PC-3 (cell line): ENCODE data around the gene COLGALT1.

Experiments used
- CTCF ChIP-seq: fragments of 300-600 bp; sonication (generic); conservative IDR thresholded peaks from 2 replicates; pipeline ENCODE4 v1.5.1; 2017; ENCODE audit warnings: antibody characterized with exemption, low read depth, mild to moderate bottlenecking, low read length
- EZH2 ChIP-seq: fragments of 300-600 bp; sonication (generic); IDR thresholded peaks from one replicate; pipeline ENCODE4 v1.6.1; 2017; ENCODE audit warnings: antibody characterized with exemption, mild to moderate bottlenecking, low read length; ENCODE audit not compliant: unreplicated experiment

GRCh38 chr19:17525141-17525540 lies 30.3 kb upstream of the COLGALT1 start:
- TF ChIP-seq CTCF (no peak), EZH2 (no peak)
